Parathyroid adenoma (tissue), 2 donors: ENCODE measurements around the gene ZRANB1.
A peak's percentile ranks its signal among the peaks of the same experiment; 100 is the strongest.

Experiments
- H2AFZ ChIP-seq: fragments of 300-600 bp; sonication (generic); one replicate; pipeline ENCODE4 v1.7.0; 2017; ENCODE audit warnings: antibody characterized with exemption, mild to moderate bottlenecking
- H3K27ac ChIP-seq: fragments of 300-600 bp; sonication (generic); one replicate; pipeline ENCODE4 v1.7.0; 2017
- H3K27me3 ChIP-seq: fragments of 300-600 bp; sonication (generic); one replicate; pipeline ENCODE4 v1.7.0; 2017; ENCODE audit warnings: low read length; ENCODE audit not compliant: control insufficient read depth, insufficient read depth
- H3K36me3 ChIP-seq: fragments of 300-600 bp; sonication (generic); one replicate; pipeline ENCODE4 v1.7.0; 2017; ENCODE audit warnings: low read length; ENCODE audit not compliant: control insufficient read depth, insufficient read depth
- H3K4me1 ChIP-seq: fragments of 300-600 bp; sonication (generic); one replicate; pipeline ENCODE4 v1.7.0; 2017; ENCODE audit warnings: control low read depth
- H3K4me2 ChIP-seq: fragments of 300-600 bp; sonication (generic); one replicate; pipeline ENCODE4 v1.7.0; 2017; ENCODE audit warnings: low read length
- H3K4me3 ChIP-seq: fragments of 300-600 bp; sonication (generic); one replicate; pipeline ENCODE4 v1.7.0; 2017; ENCODE audit warnings: low read depth, low read length
- H3K79me2 ChIP-seq: fragments of 300-600 bp; sonication (generic); one replicate; pipeline ENCODE4 v1.7.0; 2017; ENCODE audit warnings: control low read depth
- H3K9ac ChIP-seq: fragments of 300-600 bp; sonication (generic); one replicate; pipeline ENCODE4 v1.7.0; 2017; ENCODE audit warnings: mild to moderate bottlenecking
- H3K9me3 ChIP-seq: fragments of 300-600 bp; sonication (generic); one replicate; pipeline ENCODE4 v1.7.0; 2017; ENCODE audit warnings: low read length; ENCODE audit not compliant: control insufficient read depth
- TF ChIP-seq, protein P1 (sequence below): fragments of 300-600 bp; sonication (generic); IDR thresholded peaks from one replicate; pipeline ENCODE4 v1.7.0; 2017; ENCODE audit warnings: antibody characterized with exemption, mild to moderate bottlenecking
- donor health status: primary hyperparathyroidism.

Gene ZRANB1

DNA sequence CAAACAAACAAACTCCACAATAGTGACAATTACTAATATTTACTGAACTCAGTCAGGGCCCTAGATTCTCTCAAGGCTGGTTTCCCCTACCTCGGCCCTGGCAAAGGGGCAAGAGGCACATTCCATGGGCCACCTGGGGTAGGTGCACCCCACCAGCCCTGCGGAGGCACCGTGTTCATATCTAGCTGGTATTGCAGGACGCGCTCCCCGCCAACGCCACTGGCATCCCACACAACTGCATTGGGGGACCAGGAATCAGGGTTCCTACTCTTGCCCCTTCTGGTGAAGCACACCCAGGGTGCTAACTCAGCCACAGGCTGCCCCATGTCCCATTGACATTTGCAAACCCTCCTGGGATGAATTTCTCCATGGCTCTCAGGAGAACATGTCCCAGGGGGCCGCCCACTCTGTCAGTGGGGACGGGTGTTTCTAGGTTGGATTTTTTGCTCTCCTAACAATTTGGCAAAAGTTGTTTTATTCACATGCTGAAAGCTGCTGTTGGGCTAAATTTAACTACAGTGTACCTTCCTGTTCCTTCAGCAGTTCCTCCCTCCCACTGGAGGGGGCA, 76.7 kb downstream of the ZRANB1 start:
- Histone ChIP-seq H3K27ac (no peak overlapping the region), H3K27me3 (no peaks in the 10 kb centered on the region)

DNA sequence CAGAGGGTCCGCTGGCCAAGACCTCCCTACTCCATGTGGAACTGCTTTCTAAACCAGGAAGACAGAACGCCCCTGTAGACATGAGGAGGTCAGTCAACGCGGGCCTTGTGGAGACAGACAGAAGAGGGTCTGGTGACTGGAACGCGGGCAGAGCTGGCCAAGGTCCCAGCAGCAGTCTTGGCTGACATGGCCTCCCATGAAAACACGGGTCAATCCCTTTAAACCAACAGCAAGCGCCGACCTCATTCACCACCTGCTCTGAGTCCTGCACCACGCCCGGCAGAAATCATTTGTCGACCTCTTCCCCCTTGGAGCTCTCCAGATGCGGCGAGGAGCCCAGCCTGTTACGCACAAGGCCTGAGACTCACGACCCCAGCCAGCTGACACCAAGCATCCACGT, 78.5 kb downstream of the ZRANB1 start:
- H3K79me2 ChIP-seq = peaks cover 63% of the 10 kb centered on the region
- H3K9ac ChIP-seq = no peak overlapping the region
- H3K27ac ChIP-seq = no peak overlapping the region
- H3K36me3 ChIP-seq = no peaks in the 10 kb centered on the region
- TF ChIP-seq, protein P1, sequence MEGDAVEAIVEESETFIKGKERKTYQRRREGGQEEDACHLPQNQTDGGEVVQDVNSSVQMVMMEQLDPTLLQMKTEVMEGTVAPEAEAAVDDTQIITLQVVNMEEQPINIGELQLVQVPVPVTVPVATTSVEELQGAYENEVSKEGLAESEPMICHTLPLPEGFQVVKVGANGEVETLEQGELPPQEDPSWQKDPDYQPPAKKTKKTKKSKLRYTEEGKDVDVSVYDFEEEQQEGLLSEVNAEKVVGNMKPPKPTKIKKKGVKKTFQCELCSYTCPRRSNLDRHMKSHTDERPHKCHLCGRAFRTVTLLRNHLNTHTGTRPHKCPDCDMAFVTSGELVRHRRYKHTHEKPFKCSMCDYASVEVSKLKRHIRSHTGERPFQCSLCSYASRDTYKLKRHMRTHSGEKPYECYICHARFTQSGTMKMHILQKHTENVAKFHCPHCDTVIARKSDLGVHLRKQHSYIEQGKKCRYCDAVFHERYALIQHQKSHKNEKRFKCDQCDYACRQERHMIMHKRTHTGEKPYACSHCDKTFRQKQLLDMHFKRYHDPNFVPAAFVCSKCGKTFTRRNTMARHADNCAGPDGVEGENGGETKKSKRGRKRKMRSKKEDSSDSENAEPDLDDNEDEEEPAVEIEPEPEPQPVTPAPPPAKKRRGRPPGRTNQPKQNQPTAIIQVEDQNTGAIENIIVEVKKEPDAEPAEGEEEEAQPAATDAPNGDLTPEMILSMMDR = no peak
- H3K27me3 ChIP-seq = no peaks in the 10 kb centered on the region
- H3K4me1 ChIP-seq = peaks cover 21% of the 10 kb centered on the region
- no peaks in the 10 kb centered on the region for H3K9me3 ChIP-seq
- H3K4me3 ChIP-seq = no peak overlapping the region
- no peak overlapping the region for H3K4me2 ChIP-seq
- no peak overlapping the region for H2AFZ ChIP-seq

More for the DNA sequence above, 76.7 kb downstream of the ZRANB1 start:
- Histone ChIP-seq H2AFZ (no peak overlapping the region), H3K4me2 (no peak overlapping the region), H3K4me1 (peaks cover 25% of the 10 kb centered on the region), H3K9ac (no peak overlapping the region), H3K36me3 (no peaks in the 10 kb centered on the region), H3K79me2 (peaks cover 72% of the 10 kb centered on the region), H3K9me3 (no peaks in the 10 kb centered on the region), H3K4me3 (no peak overlapping the region)
- TF ChIP-seq, protein P1 = no peak

DNA sequence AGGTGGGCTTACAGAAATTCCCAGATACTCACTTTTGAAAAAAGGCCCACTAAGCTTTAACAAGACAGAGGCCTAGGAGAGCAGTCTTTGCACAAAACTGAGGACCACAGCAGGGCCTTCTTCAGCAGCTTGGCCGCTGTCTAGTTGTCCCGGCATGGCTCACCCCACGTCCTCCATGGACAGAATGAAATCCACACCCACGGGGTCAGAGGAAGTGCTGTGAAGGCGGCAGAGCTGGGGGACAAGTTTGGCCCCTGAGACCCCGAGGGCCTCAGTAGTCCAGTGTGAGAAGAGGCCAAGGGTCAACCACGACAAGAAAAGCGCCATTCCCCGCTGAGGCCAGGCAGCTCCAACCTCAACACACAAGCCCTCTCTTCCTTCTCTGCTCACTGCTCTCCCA, 78.9 kb downstream of the ZRANB1 start:
- Histone ChIP-seq H3K4me2 (no peak overlapping the region), H3K9ac (no peak overlapping the region), H3K4me1 (peaks cover 18% of the 10 kb centered on the region), H3K36me3 (no peaks in the 10 kb centered on the region), H3K27me3 (no peaks in the 10 kb centered on the region), H3K27ac (no peak overlapping the region), H3K79me2 (peaks cover 59% of the 10 kb centered on the region), H3K4me3 (no peak overlapping the region), H3K9me3 (no peaks in the 10 kb centered on the region), H2AFZ (no peak overlapping the region)
- TF ChIP-seq, protein P1 = no peak

DNA sequence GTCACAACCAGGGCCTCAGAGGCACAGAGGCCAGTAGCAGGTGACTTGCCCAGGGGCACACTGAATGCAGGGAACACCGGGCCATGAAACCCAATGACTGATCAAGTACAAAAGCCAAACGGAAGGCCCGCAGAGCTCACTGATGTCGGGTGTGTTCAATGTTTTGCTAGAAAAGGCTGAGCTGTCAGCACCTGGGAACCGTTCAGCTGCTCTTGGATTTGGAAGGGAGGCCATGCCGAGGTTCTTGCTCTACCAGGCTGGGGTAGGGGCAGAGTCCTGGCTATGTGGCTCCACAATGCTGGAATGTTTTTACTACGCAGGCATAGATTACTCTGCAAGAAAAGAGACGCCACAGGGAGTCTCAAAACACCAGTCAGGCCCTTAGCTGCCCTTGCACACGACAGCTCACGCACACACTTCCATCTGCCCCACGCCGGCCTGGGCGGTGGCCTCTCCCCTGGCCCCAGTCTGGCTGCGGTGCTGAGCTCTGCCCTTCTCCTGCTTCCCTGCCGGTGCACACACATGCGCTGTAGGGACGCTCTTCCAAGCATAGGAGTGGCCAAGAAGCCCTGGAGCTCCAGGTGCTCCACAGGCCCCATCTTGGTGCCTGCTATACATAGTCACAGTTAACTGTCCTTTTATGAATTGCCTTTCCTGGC, 79.9 kb downstream of the ZRANB1 start:
- H3K9ac ChIP-seq = no peak overlapping the region
- no peak overlapping the region for H2AFZ ChIP-seq
- TF ChIP-seq, protein P1 = no peak
- no peak overlapping the region for H3K4me2 ChIP-seq
- H3K4me3 ChIP-seq = no peak overlapping the region
- no peaks in the 10 kb centered on the region for H3K9me3 ChIP-seq
- no peaks in the 10 kb centered on the region for H3K36me3 ChIP-seq
- no peaks in the 10 kb centered on the region for H3K27me3 ChIP-seq
- H3K4me1 ChIP-seq = peaks cover 18% of the 10 kb centered on the region
- peaks cover 50% of the 10 kb centered on the region for H3K79me2 ChIP-seq
- no peak overlapping the region for H3K27ac ChIP-seq

DNA sequence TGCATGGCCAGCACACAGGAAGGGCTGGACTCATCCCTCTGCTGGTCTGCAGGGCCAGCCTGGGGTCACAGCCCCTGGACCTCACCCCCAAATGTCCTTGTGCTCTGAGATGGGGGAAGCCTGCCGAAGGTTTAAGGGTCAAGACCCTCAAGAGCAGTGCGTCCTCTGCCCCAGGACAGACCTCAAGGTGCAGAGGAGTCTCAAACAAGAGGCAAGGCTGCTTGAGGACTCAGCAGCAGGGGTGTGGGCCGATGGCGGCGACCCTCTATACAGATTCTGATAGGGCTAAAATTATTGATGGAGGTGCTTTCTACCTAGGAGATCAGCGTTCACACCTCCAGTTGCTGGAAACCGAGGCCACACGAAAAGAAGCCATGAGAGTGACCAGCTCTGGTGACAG, 80.7 kb downstream of the ZRANB1 start:
- H3K4me3 ChIP-seq = no peak overlapping the region
- TF ChIP-seq, protein P1 = no peak
- peak overlapping the region; percentile 55 for H3K27ac ChIP-seq
- no peaks in the 10 kb centered on the region for H3K36me3 ChIP-seq
- peak overlapping the region; percentile 59 for H3K4me2 ChIP-seq
- H2AFZ ChIP-seq = peak overlapping the region; percentile 73
- no peaks in the 10 kb centered on the region for H3K27me3 ChIP-seq
- no peak overlapping the region for H3K9ac ChIP-seq
- H3K9me3 ChIP-seq = no peaks in the 10 kb centered on the region
- H3K79me2 ChIP-seq = peaks cover 42% of the 10 kb centered on the region
- peaks cover 18% of the 10 kb centered on the region for H3K4me1 ChIP-seq
